Stimulated activated naive CD8-positive, alpha-beta T cell treated with anti-CD3 and anti-CD28 coated beads, Interleukin-15, Interleukin-2, amounts not matched to agents 100 U/mL and 50 U/mL, for 24 hours (primary cell): ENCODE measurements around the gene LTC4S.

Source experiments
- ATAC-seq: fragments of 150-1000 bp; cut with Tn5 transposase; one replicate; pipeline ENCODE4 v1.10.0; 2021
- DNase-seq: peaks from one replicate; pipeline ENCODE4 v3.0.0; 2021

Gene LTC4S

GRCh38 chr5:179795863-179796833 is 2.4 kb downstream of the LTC4S start:
- DNase-seq, result peak; percentile 83
- ATAC-seq, result peak; percentile 67

GRCh38 chr5:179796877-179797608 is 3.3 kb downstream of the LTC4S start:
- DNase-seq (no peak), ATAC-seq (no peak)

GRCh38 chr5:179797741-179798140 is 4.0 kb downstream of the LTC4S start:
- no peak for ATAC-seq
- no peak for DNase-seq

- DNase-seq (no peak), ATAC-seq (no peak)
These were observed 4.5 kb downstream of the LTC4S start for GRCh38 chr5:179798144-179798770.

GRCh38 chr5:179798771-179799643 is 5.2 kb downstream of the LTC4S start:
- DNase-seq (no peak), ATAC-seq (no peak)

GRCh38 chr5:179799644-179799973 is 5.8 kb downstream of the LTC4S start:
- ATAC-seq (no peak), DNase-seq (no peak)

GRCh38 chr5:179800071-179800695 is 6.4 kb downstream of the LTC4S start:
- ATAC-seq (no peak), DNase-seq (no peak)

GRCh38 chr5:179800696-179801201 is 7.0 kb downstream of the LTC4S start:
- ATAC-seq (no peak), DNase-seq (no peak)

- ATAC-seq (peak; percentile 41), DNase-seq (peak; percentile 92)
These were observed 7.8 kb downstream of the LTC4S start for GRCh38 chr5:179801304-179802206.

- DNase-seq (no peak), ATAC-seq (no peak)
These were observed 8.6 kb downstream of the LTC4S start for GRCh38 chr5:179802207-179802883.

GRCh38 chr5:179802950-179803562 is 9.3 kb downstream of the LTC4S start:
- DNase-seq (no peak), ATAC-seq (no peak)

- ATAC-seq, result peak; percentile 69
- peak; percentile 77 for DNase-seq
These were observed 10.1 kb downstream of the LTC4S start for GRCh38 chr5:179803651-179804554.

GRCh38 chr5:179804555-179804947 is 10.8 kb downstream of the LTC4S start:
- ATAC-seq, result no peak

GRCh38 chr5:179805070-179805528 is 11.3 kb downstream of the LTC4S start:
- no peak for DNase-seq
- no peak for ATAC-seq

More at GRCh38 chr5:179804555-179804947, 10.8 kb downstream of the LTC4S start:
- DNase-seq, result no peak

- peak; percentile 60 for DNase-seq
- ATAC-seq, result no peak
These were observed 11.9 kb downstream of the LTC4S start for GRCh38 chr5:179805529-179806249.

GRCh38 chr5:179806250-179807048 is 12.7 kb downstream of the LTC4S start, which contains the start of gene MGAT4B:
Gene MGAT4B, minus strand, starts transcription at chr5:179806866. Its CDS starts 283 bp downstream, at chr5:179806583.
- DNase-seq (peak; percentile 76), ATAC-seq (peak; percentile 70)
